K562 (cell line): ENCODE measurements around the gene FCSK. TPM values are rescaled to one million over a fixed set of nuclear protein-coding genes. Genes with fewer than 3 reads are reported as not detected.

Experiments used
- ATAC-seq: fragments of 200-7000 bp; cut with Tn5 transposase; 3 replicates; pipeline ENCODE4 v1.9.1; 2020; ENCODE audit warnings: moderate library complexity
- BruUV-seq: library from RNA; stranded (reverse); fragments of 400-500 nt; replicated peaks from 2 replicates; lab custom pipeline; 2021; lab: Mats Ljungman, UMichigan
- CTCF ChIA-PET: fragments of 300-600 bp; formaldehyde crosslinking; extraction: SDS; loops from one replicate; lab custom pipeline; 2021; ENCODE audit warnings: low intra/inter-chr PET ratio; lab: Yijun Ruan, JAX
- POLR2A ChIA-PET: fragments of 300-600, 350-650 bp; sonication (Branson Sonifier 250); formaldehyde crosslinking; extraction: SDS; loops from one replicate; lab custom pipeline; 2021; ENCODE audit warnings: antibody characterized with exemption, inconsistent platforms; lab: Yijun Ruan, JAX
- DNase-seq, 4 experiments: peaks; one replicate each; pipeline versions ENCODE4 v3.0.0 to v3.0.0-alpha.2; 2011 to 2018; ENCODE audit warnings: low spot score in 3 of 4, mixed read lengths in 3 of 4; ENCODE audit errors: extremely low read depth in 1 of 4
- FAIRE-seq: peaks from 2 replicates; lab custom pipeline; 2011; peaks lifted over from hg19 to GRCh38; lab: Jason Lieb, UNC
- H2AFZ ChIP-seq: 2 replicates; pipeline ENCODE4 v1.6.0; 2011; ENCODE audit warnings: low read depth, low read length, control low read depth, inconsistent platforms
- H3K27ac ChIP-seq: fragments of 200-600 bp; 3 replicates; pipeline ENCODE4 v1.8.0; 2011; ENCODE audit warnings: low read depth, mild to moderate bottlenecking, control low read depth, inconsistent platforms, low read length, moderate library complexity, mixed read lengths; ENCODE audit errors: extremely low read depth
- H3K27me3 ChIP-seq, 2 experiments: fragments of 300-600 bp in 1 of 2; 2 replicates in 1 of 2; 3 replicates in 1 of 2; pipeline versions ENCODE4 v1.6.0 to v1.8.0; 2011; ENCODE audit warnings: inconsistent platforms in 2 of 2, low read length in 2 of 2, mild to moderate bottlenecking in 1 of 2, mixed read lengths in 1 of 2, moderate library complexity in 1 of 2; ENCODE audit not compliant: control insufficient read depth in 2 of 2, insufficient read depth in 2 of 2
- H3K36me3 ChIP-seq: fragments of 300-600 bp; 3 replicates; pipeline ENCODE4 v1.8.0; 2011; ENCODE audit warnings: mild to moderate bottlenecking, low read length, inconsistent platforms; ENCODE audit not compliant: control insufficient read depth, insufficient read depth
- H3K4me1 ChIP-seq, 2 experiments: fragments of 200-600 bp in 1 of 2; replicated peaks in 1 of 2; 2 replicates in 1 of 2; 3 replicates in 1 of 2; pipeline versions ENCODE4 v1.5.1 to v1.8.0; 2011; ENCODE audit warnings: inconsistent platforms in 2 of 2, low read length in 2 of 2, mild to moderate bottlenecking in 1 of 2, mixed read lengths in 1 of 2, moderate library complexity in 1 of 2; ENCODE audit not compliant: control insufficient read depth in 2 of 2, insufficient read depth in 2 of 2
- H3K4me2 ChIP-seq: 2 replicates; pipeline ENCODE4 v1.6.1; 2011; ENCODE audit warnings: low read length, control low read depth, inconsistent platforms, mixed read lengths; ENCODE audit not compliant: insufficient read depth
- H3K4me3 ChIP-seq: fragments of 200-600 bp; sonication (generic), shearing (Covaris generic); 2 replicates; pipeline ENCODE4 v1.5.1; 2016; ENCODE audit warnings: control low read depth, inconsistent platforms
- H3K79me2 ChIP-seq: fragments of 200-600 bp; 3 replicates; pipeline ENCODE4 v1.8.0; 2011; ENCODE audit warnings: low read length, inconsistent platforms; ENCODE audit not compliant: control insufficient read depth, insufficient read depth
- H3K9ac ChIP-seq, 2 experiments: 2 replicates each; pipeline versions ENCODE4 v1.6.0 to v1.6.1; 2011; ENCODE audit warnings: low read depth in 2 of 2, low read length in 2 of 2, control low read depth in 1 of 2, inconsistent platforms in 1 of 2, mild to moderate bottlenecking in 1 of 2, mixed read lengths in 1 of 2; ENCODE audit not compliant: insufficient read depth in 1 of 2
- H3K9me1 ChIP-seq: one replicate; pipeline ENCODE4 v1.6.0; 2011; ENCODE audit warnings: inconsistent platforms, mild to moderate bottlenecking, low read length, moderate library complexity; ENCODE audit not compliant: control insufficient read depth, insufficient read depth
- H3K9me3 ChIP-seq: replicated peaks from 2 replicates; pipeline ENCODE4 v1.5.1; 2011; ENCODE audit warnings: low read depth, low read length, inconsistent platforms; ENCODE audit not compliant: control insufficient read depth, insufficient read depth
- H4K20me1 ChIP-seq: replicated peaks from 2 replicates; pipeline ENCODE4 v1.6.1; 2011; ENCODE audit warnings: low read length, inconsistent platforms, mixed read lengths; ENCODE audit not compliant: control insufficient read depth, insufficient read depth
- CEBPB ChIP-seq: fragments of 450-650 bp; IDR thresholded peaks from 2 replicates; pipeline ENCODE4 v1.6.1; 2016; ENCODE audit warnings: missing genetic modification characterization, missing compliant biosample characterization
- CEBPG ChIP-seq, 3 experiments: fragments of 200-800 bp in 1 of 3; sonication (Bioruptor generic) in 1 of 3; sonication (generic) in 1 of 3; formaldehyde crosslinking in 1 of 3; IDR thresholded peaks in 2 of 3; conservative IDR thresholded peaks in 1 of 3; 2 replicates each; pipeline versions ENCODE4 v1.6.1 to v1.8.0; 2016 to 2022; ENCODE audit warnings: missing compliant biosample characterization in 2 of 3, missing genetic modification characterization in 2 of 3, mild to moderate bottlenecking in 1 of 3, missing genetic modification reagents in 1 of 3
- MAZ ChIP-seq, 2 experiments: fragments of 450-650 bp in 1 of 2; sonication (generic) in 1 of 2; formaldehyde crosslinking; IDR thresholded peaks in 1 of 2; conservative IDR thresholded peaks in 1 of 2; 2 replicates each; pipeline versions ENCODE4 v1.4.0 to v1.5.0; 2020; ENCODE audit warnings: mild to moderate bottlenecking in 1 of 2, missing genetic modification reagents in 1 of 2
- ZNF121 ChIP-seq: sonication (generic); formaldehyde crosslinking; conservative IDR thresholded peaks from 2 replicates; pipeline ENCODE4 v1.8.0; 2022; ENCODE audit warnings: missing genetic modification reagents
- WGBS: fragments of 100-300 bp; shearing (Covaris generic); methylation state at CpG from one replicate; pipeline ENCODE4 v1.1.6; 2016; ENCODE audit warnings: low coverage, mixed read lengths; ENCODE audit not compliant: insufficient coverage; ENCODE audit errors: missing lambda C conversion rate; 5-methylcytosine and 5-hydroxymethylcytosine counted together
- in situ Hi-C: fragments of 300-500 bp; cut with MboI; formaldehyde crosslinking; loops from 4 replicates; pipeline ENCODE4 v1.15.0; 2018; ENCODE audit warnings: inconsistent platforms, mixed read lengths
- intact Hi-C: fragments of 100-400 bp; cut with micrococcal nuclease; formaldehyde crosslinking; loops from 2 replicates; pipeline ENCODE4 v1.14.2; 2022
- polyA plus RNA-seq, 8 experiments: library from polyadenylated mRNA; depleted of rRNA in 4 of 8; stranded (reverse) in 5 of 8; unstranded in 3 of 8; fragments of >200 nt; fragmentation: Nextera tagmentation in 2 of 8; fragmentation: Illumina TruSeq in 1 of 8; extraction: Ambion mirVana in 2 of 8; extraction: Trizol in 1 of 8; gene quantifications; 2 replicates each; pipeline versions ENCODE4 v1.2.1 to v1.2.3, GENCODE V29; 2011 to 2014; ENCODE audit warnings: inconsistent platforms in 1 of 8, missing spikeins in 1 of 8
- total RNA-seq, 7 experiments: library from RNA; depleted of rRNA in 6 of 7; stranded (reverse); fragments of >200 nt in 6 of 7; fragmentation: Illumina TruSeq in 2 of 7; extraction: Trizol in 2 of 7; gene quantifications; 2 replicates each; pipeline versions ENCODE4 v1.2.1 to v1.2.3, GENCODE V29; 2011 to 2021; ENCODE audit warnings: low replicate concordance in 1 of 7
- TF ChIP-seq, protein P1 (sequence below), 2 experiments: fragments of 450-650 bp in 1 of 2; sonication (generic) in 1 of 2; formaldehyde crosslinking in 1 of 2; IDR thresholded peaks in 1 of 2; conservative IDR thresholded peaks in 1 of 2; 2 replicates each; pipeline versions ENCODE4 v1.6.1 to v1.8.1; 2016 to 2023; ENCODE audit warnings: mild to moderate bottlenecking in 2 of 2, moderate library complexity in 2 of 2, inconsistent platforms in 1 of 2, missing genetic modification reagents in 1 of 2

Gene FCSK
- total and polyA plus RNA-seq, 9 of the 15 experiments (the other 6 are each of a cell fraction or from before 2014, with no cell fraction given), result 0.92 to 18.6 (median 8.3) TPM

GRCh38 chr16:70441406-70441990, 12.9 kb upstream of the FCSK start (continued):
- TF ChIP-seq, protein P1, sequence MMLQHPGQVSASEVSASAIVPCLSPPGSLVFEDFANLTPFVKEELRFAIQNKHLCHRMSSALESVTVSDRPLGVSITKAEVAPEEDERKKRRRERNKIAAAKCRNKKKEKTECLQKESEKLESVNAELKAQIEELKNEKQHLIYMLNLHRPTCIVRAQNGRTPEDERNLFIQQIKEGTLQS (IDR thresholded peaks at IDR 0.05), result peak; percentile 68
- TF ChIP-seq, protein P1 (CRISPR knock-in tag; conservative IDR thresholded peaks at IDR 0.05), result no peak
- TF ChIP-seq CEBPG (CRISPR knock-in tag; IDR thresholded peaks at IDR 0.05) (no peak), CEBPG (tag; conservative IDR thresholded peaks at IDR 0.05 in 1 of 2, IDR thresholded peaks at IDR 0.05 in 1 of 2) (peak in 1 of 2 experiments; percentile 83; a peak in 2 of 4 replicates), CEBPB (tag) (peak; percentile 39; the same call in 1 of the 2 replicates)

DNA sequence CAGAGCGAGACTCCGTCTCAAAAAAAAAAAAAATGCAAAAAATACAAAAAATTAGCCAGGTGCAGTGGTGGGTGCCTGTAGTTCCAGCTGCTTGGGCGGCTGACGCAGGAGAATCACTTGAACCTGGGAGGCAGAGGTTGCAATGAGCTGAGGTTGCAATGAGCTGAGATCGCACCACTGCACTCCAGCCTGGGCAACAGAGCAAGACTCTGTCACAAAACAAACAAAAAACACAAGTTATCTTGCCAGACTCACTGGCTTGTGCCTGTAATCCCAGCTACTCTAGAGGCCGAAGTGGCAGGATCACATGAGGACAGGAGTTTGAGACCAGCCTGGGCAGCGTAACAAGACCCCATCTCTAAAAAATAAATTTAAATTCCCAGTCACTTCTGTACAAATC, 12.1 kb upstream of the FCSK start:
- intact Hi-C loops, result no loop called here
- TF ChIP-seq MAZ (CRISPR knock-in tag; conservative IDR thresholded peaks at IDR 0.05 in 1 of 2, IDR thresholded peaks at IDR 0.05 in 1 of 2) (no peak), ZNF121 (CRISPR knock-in tag) (0 out of 2 replicates have a peak, but pooled peaks have one; percentile 23)
- ATAC-seq (no peak), DNase-seq (no peak), FAIRE-seq (no peak)
- H3K9me3 ChIP-seq, result no peaks in the 10 kb centered on the region
- no peak overlapping the region for H3K27ac ChIP-seq
- H3K27me3 ChIP-seq, result no peaks in the 10 kb centered on the region
- peaks cover 3% of the 10 kb centered on the region; the same call in 1 of the 3 replicates for H3K36me3 ChIP-seq
- H4K20me1 ChIP-seq, result no peaks in the 10 kb centered on the region
- CTCF ChIA-PET, result no interaction called here
- POLR2A ChIA-PET, result interaction anchor here (0.5 to 2.1 kb wide), 4 partner anchors 10 to 90 kb away, joined by 3 to 8 read pairs (median 4); no protein-coding TSS in a partner anchor
- in situ Hi-C loops, result no loop called here
- peaks cover 14% of the 10 kb centered on the region for H3K79me2 ChIP-seq
- WGBS, result 88% methylated on average over 6 of the region's 7 CpGs
- H3K9me1 ChIP-seq, result no peaks in the 10 kb centered on the region
- H3K9ac ChIP-seq, result no peak overlapping the region
- H3K4me2 ChIP-seq, result no peak overlapping the region
- BruUV-seq, result no TSS peak
- no peak overlapping the region for H3K4me3 ChIP-seq
- H2AFZ ChIP-seq, result peak overlapping the region; percentile 18; the same call in 1 of the 2 replicates
- H3K4me1 ChIP-seq, result peaks cover 14 to 21% of the 10 kb centered on the region in 2 experiments
